RWPE1 (cell line): ENCODE measurements around the gene PGAM5.

Experiments
- CTCF ChIA-PET: fragments of 350-600 bp; sonication (Branson Sonifier 250); formaldehyde crosslinking; extraction: SDS; loops from one replicate; lab custom pipeline; 2021; lab: Yijun Ruan, JAX
- POLR2A ChIA-PET: fragments of 400-600 bp; formaldehyde crosslinking; extraction: SDS; loops from one replicate; lab custom pipeline; 2020; ENCODE audit warnings: antibody characterized with exemption; ENCODE audit not compliant: low non-redundant PET; lab: Yijun Ruan, JAX
- DNase-seq: peaks from one replicate; pipeline ENCODE4 v3.0.0; 2012; ENCODE audit warnings: low spot score
- H3K27ac ChIP-seq: fragments of 450-650 bp; 2 replicates; pipeline ENCODE4 v1.5.1; 2017
- TF ChIP-seq, protein P1 (sequence below): fragments of 450-650 bp; conservative IDR thresholded peaks from 2 replicates; pipeline ENCODE4 v1.5.1; 2017; ENCODE audit warnings: low read depth, mild to moderate bottlenecking

Gene PGAM5

DNA sequence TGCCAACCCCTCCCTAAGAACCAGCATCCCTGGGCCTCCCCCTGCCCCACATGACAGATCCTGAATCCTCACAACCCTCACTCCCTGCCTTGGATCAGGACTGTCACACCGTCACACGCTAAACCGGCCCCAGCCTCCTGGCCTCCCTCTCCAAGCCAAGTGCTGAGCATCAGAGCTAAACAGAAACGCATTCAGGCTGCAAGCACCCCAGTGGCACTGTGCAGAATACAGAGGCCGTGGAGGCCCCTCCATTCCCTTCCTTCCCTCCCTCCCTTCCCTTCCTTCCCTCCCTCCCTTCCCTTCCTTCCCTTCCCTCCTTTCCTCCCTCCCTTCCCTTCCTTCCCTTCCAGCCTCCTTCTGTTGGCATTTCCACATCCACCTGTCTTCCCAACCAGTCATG lies 36.1 kb upstream of the PGAM5 start:
- DNase-seq, result no peak
- TF ChIP-seq, protein P1, sequence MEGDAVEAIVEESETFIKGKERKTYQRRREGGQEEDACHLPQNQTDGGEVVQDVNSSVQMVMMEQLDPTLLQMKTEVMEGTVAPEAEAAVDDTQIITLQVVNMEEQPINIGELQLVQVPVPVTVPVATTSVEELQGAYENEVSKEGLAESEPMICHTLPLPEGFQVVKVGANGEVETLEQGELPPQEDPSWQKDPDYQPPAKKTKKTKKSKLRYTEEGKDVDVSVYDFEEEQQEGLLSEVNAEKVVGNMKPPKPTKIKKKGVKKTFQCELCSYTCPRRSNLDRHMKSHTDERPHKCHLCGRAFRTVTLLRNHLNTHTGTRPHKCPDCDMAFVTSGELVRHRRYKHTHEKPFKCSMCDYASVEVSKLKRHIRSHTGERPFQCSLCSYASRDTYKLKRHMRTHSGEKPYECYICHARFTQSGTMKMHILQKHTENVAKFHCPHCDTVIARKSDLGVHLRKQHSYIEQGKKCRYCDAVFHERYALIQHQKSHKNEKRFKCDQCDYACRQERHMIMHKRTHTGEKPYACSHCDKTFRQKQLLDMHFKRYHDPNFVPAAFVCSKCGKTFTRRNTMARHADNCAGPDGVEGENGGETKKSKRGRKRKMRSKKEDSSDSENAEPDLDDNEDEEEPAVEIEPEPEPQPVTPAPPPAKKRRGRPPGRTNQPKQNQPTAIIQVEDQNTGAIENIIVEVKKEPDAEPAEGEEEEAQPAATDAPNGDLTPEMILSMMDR, result no peak
- no peak overlapping the region for H3K27ac ChIP-seq
- ChIA-PET POLR2A (no interaction called here), CTCF (no interaction called here)

DNA sequence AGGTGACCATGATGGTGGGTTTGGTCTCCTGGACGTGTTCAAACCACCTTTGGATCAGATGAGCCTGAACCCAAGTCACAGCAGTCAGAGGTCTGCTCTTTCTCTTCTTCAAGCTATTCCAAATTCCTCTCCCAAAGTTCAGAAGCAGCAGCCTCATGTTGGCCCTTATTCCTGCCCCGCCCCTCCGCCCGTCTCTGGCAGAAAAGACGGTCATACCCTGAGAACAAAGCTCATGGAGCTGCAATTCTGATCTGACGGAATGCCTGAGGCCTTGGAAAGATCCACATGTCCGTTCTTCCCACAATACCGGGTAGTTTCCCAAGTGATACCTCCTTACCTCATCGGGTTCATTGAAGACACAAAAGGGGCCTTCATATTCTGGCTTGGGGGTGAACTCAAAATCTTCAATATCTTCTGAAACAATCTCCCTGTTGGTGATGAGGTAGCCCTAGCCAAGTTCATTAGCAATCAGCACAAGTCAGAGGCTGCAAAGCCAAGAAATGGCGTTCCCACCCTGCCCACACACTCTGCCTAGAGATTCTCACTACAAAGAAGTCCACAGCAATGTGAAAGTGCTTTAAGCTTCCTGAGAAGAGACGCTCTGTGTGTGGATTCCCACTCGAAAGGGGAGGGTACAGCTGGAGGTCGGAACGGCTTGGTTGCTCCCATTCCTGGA lies 34.7 kb upstream of the PGAM5 start:
- CTCF ChIA-PET, result no interaction called here
- POLR2A ChIA-PET, result no interaction called here
- no peak for DNase-seq
- TF ChIP-seq, protein P1, result no peak
- H3K27ac ChIP-seq, result no peak overlapping the region

DNA sequence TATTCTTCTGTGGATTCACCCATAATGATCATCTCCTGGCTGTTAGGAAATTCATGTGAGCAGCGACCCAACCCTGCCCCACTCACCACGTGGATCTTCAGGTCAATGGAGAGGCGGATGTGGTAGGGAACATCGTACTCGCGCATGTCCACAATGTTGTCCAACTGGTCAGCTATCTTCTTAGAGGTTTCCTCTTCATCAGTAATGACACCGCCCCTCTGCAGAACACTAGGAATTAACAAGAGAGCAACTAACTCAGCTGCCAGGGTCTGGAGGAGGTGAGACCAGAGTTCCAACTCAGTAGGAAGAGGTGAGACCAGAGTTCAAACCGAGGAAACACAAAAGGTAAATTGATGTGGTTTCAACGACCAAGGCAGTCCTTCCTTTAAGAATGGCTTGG lies 33.1 kb upstream of the PGAM5 start:
- ChIA-PET CTCF (no interaction called here), POLR2A (no interaction called here)
- TF ChIP-seq, protein P1, result no peak

DNA sequence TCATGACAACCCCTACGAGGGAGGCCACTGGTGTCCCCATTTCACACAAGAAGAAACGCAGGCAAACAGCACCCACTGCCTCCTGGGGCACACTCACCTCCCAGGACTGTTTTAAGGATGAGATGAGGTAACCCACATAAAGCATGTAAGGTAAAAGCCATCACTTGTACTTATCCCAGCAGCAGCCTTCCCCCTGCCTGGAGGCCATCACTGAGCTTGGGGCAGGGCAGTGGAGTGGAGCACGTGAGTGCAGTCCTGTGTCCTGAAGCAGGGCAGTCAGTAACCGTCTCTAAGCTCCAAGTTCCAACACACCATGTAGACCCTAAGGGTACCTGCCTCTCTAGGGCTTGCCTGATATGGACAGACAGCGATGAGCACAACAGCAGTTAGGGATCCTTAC lies 25.2 kb upstream of the PGAM5 start:
- peak overlapping the region; percentile 87; the same call in 1 of the 2 replicates for H3K27ac ChIP-seq
- ChIA-PET POLR2A (interaction anchor here (0.6 kb wide), 1 partner anchor 32 kb away, joined by 3 read pairs; no protein-coding TSS in a partner anchor), CTCF (no interaction called here)

More for the DNA sequence above, 33.1 kb upstream of the PGAM5 start:
- H3K27ac ChIP-seq, result no peak overlapping the region
- DNase-seq, result no peak

DNA sequence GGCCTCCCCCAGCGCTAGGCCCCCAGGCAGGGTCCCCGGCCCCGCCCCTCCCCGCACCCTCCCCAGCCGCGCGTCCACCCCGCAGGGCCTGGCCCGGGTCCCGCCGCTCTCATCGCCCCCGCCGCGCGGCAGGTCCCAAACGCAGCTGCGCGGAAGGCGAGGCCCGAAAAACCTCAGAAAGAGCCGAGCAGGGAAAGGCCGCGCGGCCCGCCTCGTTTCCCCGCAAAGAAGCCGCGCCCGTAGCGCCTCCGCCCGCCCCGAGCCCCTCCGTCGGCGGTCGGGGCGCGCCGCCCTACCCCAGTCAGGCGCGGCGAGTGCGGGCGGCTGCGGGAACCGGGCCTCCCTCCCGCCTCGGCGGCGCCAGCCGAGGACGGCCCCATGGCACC lies 23.8 kb upstream of the PGAM5 start:
- peak; percentile 44 for DNase-seq
- ChIA-PET POLR2A (no interaction called here), CTCF (interaction anchor here (0.7 kb wide), 1 partner anchor 122 kb away, joined by 4 read pairs; no protein-coding TSS in a partner anchor)
- TF ChIP-seq, protein P1, result no peak
- H3K27ac ChIP-seq, result peak overlapping the region; percentile 87

More for the DNA sequence above, 25.2 kb upstream of the PGAM5 start:
- TF ChIP-seq, protein P1, result no peak
- no peak for DNase-seq

DNA sequence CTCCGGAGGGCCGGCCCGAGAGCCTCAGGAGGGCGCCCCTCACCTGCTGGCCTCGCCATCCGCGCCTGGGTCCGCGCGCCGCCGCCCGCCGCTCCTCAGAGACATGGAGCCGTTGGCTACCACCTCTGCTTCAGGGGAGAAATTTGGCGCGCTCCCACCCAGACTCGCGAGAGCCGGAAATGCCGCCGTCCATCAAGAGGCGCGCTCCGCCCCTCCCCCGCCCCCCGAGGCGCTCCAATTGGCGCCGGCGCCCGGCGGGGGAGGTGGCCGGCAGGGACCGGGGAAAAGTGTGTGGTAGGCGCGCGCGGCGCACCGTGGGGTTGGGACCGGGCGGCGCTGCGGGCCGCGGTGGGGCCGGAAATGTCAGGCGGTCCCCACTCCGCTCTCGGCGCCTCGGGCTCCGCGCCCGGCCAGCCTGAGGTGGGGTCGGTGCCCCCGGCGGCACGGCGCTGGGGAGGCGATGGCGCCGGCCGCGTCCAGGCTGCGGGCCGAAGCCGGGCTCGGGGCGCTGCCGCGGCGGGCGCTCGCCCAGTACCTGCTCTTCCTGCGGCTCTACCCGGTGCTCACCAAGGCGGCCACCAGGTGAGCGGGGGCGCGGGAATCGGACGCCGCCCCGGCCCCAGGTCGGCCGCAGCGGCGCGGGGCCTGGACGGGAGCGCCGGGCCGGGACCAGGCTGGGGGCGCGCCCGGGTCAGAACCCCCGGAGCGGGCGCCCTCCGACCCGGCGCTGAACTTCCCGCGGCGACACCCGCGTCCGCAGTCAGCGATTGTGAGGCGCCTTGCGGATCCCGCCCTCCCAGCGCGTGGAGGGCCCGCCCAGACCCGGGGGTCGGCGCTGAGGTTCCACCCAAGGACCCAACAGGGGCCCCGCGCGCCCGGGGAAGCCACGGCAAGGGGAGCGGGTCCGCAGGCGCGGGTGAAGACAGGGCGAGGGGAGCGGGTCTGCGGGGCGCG lies 23.2 kb upstream of the PGAM5 start, which contains the start of the genes POLE and PXMP2:
Gene POLE (minus strand): TSS at position 132 of the 954 bp plus-strand sequence. CDS start 27 bp downstream, at position 105.
Gene PXMP2 (plus strand): TSS at position 377 of the 954 bp plus-strand sequence. CDS start 84 bp downstream, at position 461.
- TF ChIP-seq, protein P1, result no peak
- ChIA-PET CTCF (no interaction called here), POLR2A (no interaction called here)
- peak; percentile 96 for DNase-seq
- H3K27ac ChIP-seq, result peak within 1 kb of the TSS; percentile 87
